Measurements from ENCODE around the gene OTOF.

Gene OTOF

GRCh38 chr2:26466662-26467310 lies 11.1 kb downstream of the OTOF start:
- DNase-seq (ENCODE audit: low read depth in 2 of 2, low spot score in 1 of 2): no peak

- DNase-seq (ENCODE audit: low read depth in 2 of 2, low spot score in 1 of 2): no peak
These were observed 11.9 kb downstream of the OTOF start for GRCh38 chr2:26465981-26466471.

GRCh38 chr2:26465266-26465925 lies 12.5 kb downstream of the OTOF start:
- no peak for DNase-seq (ENCODE audit: low read depth in 2 of 2, low spot score in 1 of 2)

GRCh38 chr2:26464390-26465265 lies 13.3 kb downstream of the OTOF start:
- DNase-seq (ENCODE audit: low read depth in 2 of 2, low spot score in 1 of 2): no peak

GRCh38 chr2:26463244-26464192 lies 14.4 kb downstream of the OTOF start:
- DNase-seq (ENCODE audit: low read depth in 2 of 2, low spot score in 1 of 2): no peak

- DNase-seq (ENCODE audit: low read depth in 2 of 2, low spot score in 1 of 2): no peak
These were observed 15.2 kb downstream of the OTOF start for GRCh38 chr2:26462511-26463243.

- no peak for DNase-seq (ENCODE audit: low read depth in 2 of 2, low spot score in 1 of 2)
These were observed 15.8 kb downstream of the OTOF start for GRCh38 chr2:26462100-26462499.

GRCh38 chr2:26461601-26462023 lies 16.3 kb downstream of the OTOF start:
- no peak for DNase-seq (ENCODE audit: low read depth in 2 of 2, low spot score in 1 of 2)

- DNase-seq (ENCODE audit: low read depth in 2 of 2, low spot score in 1 of 2): no peak
These were observed 17.3 kb downstream of the OTOF start for GRCh38 chr2:26460613-26461031.

- DNase-seq (ENCODE audit: low read depth in 2 of 2, low spot score in 1 of 2): no peak
These were observed 17.8 kb downstream of the OTOF start for GRCh38 chr2:26459991-26460612.

GRCh38 chr2:26458365-26459042 lies 19.4 kb downstream of the OTOF start:
- DNase-seq (ENCODE audit: low read depth in 2 of 2, low spot score in 1 of 2): no peak

- no peak for DNase-seq (ENCODE audit: low read depth in 2 of 2, low spot score in 1 of 2)
These were observed 20.1 kb downstream of the OTOF start for GRCh38 chr2:26457695-26458364.

GRCh38 chr2:26457251-26457666 lies 20.7 kb downstream of the OTOF start:
- no peak for DNase-seq (ENCODE audit: low read depth in 2 of 2, low spot score in 1 of 2)

- no peak for DNase-seq (ENCODE audit: low read depth in 2 of 2, low spot score in 1 of 2)
These were observed 21.3 kb downstream of the OTOF start for GRCh38 chr2:26456440-26457250.

GRCh38 chr2:26455670-26456439 lies 22.1 kb downstream of the OTOF start:
- no peak for DNase-seq (ENCODE audit: low read depth in 2 of 2, low spot score in 1 of 2)

GRCh38 chr2:26455037-26455669 lies 22.8 kb downstream of the OTOF start:
- DNase-seq (ENCODE audit: low read depth in 2 of 2, low spot score in 1 of 2): no peak
